GM19043 (cell line): ENCODE measurements around the gene CRIP1.

Source experiments
- ATAC-seq: cut with Tn5 transposase; IDR thresholded peaks from one replicate; pipeline ENCODE4 v1.9.1; 2021; ENCODE audit warnings: low read depth; ENCODE audit not compliant: unreplicated experiment

Gene CRIP1

GRCh38 chr14:105503296-105503640 lies 16.6 kb downstream of the CRIP1 start:
- no peak for ATAC-seq

- ATAC-seq: no peak
These were observed 17.4 kb downstream of the CRIP1 start for GRCh38 chr14:105503935-105504692.

- no peak for ATAC-seq
These were observed 18.4 kb downstream of the CRIP1 start for GRCh38 chr14:105505101-105505500.

DNA sequence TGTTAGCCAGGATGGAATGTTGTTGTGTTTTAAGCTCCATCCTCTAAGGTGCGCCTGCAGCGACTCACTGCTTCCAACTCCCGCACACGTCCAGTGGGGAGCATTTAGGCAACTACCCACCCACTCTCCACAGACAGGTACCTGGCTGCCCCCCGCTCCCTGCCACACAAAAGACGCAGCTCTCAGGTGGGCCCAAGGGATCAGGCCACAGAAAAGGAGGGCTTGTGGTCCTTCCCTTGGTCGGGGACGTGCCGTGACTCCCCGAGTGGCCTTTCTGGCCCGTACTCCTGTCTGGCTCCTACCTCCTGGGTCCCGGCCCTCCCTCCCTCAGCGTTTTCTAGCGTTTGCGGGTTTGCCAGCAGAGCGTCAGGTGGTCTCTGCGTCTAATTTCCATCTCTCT lies 20.6 kb downstream of the CRIP1 start:
- no peak for ATAC-seq

DNA sequence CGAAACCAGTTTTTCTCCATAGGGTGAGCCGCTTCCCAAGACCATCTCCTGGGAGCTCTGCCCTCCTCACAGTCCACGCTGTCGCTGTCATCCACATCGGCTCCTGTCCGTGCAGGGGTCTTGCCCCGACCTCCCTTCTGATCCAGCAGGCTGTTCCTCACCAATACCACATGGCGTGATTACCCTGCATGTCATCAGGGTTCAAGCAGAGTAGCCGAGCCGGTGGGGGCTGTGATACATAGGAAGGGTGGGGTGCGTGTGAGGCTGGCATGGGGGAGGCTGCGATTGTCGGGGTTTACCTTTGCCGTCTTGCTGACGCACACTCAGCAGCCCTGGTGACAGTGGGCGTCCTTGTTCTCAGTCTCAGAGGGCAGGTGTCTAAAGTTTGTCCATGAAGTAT lies 21.4 kb downstream of the CRIP1 start:
- no peak for ATAC-seq

GRCh38 chr14:105508601-105509000 lies 21.9 kb downstream of the CRIP1 start:
- no peak for ATAC-seq

DNA sequence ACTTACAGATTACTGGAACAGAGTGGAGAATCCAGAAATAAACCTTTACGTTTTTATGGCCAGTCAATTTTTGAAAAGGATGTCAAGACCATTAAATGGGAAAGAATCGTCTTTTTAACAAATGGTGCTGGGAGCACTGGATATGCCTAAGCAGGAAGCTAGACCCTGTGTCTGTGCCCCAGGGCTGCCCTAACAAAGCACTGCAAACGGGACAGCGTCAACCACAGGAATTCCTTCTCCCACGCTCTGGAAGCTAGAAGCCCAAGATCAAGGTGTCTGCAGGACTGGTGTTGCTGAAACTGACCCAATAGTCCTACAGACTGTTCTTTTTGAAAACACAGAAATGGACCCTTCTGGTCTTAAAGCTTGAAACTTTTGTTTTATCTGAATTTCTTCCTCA lies 30.4 kb downstream of the CRIP1 start:
- no peak for ATAC-seq

DNA sequence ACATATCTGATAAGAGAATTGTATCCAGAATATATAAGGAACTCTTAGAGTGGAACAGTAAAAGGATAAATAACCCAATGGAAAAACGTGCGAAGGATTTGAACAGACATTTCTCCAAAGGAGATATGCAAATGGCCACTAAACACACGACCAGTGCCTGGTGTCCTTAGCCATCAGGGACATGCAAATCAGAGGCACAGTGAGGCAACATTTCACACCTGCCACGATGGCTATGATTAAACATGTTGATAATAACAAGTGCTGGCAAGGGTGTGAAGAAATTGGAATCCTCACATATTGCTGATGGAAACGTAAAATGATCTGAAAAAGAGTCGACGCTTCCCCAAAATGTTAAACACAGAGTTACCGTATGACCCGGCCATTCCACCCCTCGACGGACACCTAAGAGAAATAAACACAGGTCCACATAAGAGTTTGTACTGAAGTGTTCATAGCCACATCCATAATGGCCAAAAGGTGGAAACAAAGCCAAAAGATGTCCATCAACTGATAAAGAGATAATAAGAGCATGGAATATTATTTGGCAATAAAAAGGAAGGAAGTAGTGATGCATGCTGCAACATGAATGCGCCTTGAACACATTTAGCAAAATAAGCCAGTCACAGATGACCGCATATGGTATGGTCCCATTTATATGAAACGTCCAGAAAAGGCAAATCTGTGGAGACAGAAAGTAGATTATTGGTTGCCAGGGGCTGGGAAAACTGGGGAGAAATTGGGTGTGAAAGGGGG lies 33.4 kb downstream of the CRIP1 start:
- ATAC-seq: no peak

- no peak for ATAC-seq
These were observed 38.6 kb downstream of the CRIP1 start for GRCh38 chr14:105525326-105525725.

- no peak for ATAC-seq
These were observed 39.4 kb downstream of the CRIP1 start, which contains the start of gene TMEM121 for GRCh38 chr14:105525861-105526775. TSS of gene TMEM121 (plus strand) at chr14:105526583. CDS start at chr14:105528835, 2,252 bp downstream.

DNA sequence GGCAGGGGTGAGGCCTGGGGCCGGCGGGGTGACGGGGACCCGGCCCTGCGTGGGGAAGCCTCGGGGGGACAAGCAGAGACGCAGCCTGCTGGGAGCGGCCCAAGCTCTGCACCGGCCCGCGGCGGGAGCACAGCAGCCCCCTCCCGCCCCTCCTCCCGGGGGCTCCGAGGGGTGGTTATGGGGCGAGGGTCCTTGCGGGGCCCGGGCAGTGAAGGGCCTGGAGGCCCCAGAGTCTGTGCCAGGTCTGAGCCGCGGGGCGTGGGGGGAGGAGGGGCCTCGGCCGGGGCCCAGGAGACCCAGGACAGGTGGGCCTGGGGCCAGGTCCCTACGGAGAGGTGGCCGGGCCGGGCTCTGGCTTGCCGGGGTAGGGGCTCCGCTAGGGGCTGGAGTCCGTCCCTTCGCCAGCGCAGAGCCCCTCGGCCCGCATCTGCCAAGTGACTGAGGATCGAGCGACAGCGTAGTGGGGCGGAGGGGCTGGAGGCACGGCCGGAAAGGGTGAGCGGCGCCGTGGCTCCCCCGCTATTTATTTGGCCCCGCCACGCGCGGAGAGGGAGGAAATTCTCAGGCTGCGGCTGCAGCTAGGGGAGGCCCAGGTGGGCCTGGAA lies 40.2 kb downstream of the CRIP1 start:
- no peak for ATAC-seq

DNA sequence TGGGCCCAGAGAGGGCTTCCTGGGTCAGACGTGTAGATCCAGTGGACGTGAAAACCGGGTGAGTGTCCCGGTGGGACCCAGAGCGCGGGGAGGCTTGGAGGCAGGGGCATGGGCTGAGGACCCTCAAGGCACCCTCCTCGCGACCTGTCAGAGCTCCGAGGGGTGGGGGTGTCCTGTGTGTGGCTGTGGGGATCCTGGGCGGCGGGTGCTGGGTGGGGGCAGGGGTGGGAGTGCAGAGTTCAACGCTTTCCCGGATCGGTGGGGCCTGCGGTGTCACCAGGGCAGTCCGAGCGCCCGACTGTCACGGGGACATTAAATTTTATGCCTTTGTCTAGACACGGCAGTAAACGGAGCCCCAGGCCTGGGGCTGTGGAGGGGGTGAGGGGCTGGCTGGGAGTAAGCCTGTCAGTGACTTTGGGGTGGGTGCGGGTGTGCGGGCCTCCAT lies 40.7 kb downstream of the CRIP1 start:
- no peak for ATAC-seq

GRCh38 chr14:105527826-105528585 lies 41.3 kb downstream of the CRIP1 start:
- no peak for ATAC-seq

- no peak for ATAC-seq
These were observed 42.1 kb downstream of the CRIP1 start for GRCh38 chr14:105528586-105529318.

- no peak for ATAC-seq
These were observed 42.6 kb downstream of the CRIP1 start for GRCh38 chr14:105529319-105529568.

GRCh38 chr14:105529569-105530284 lies 43.0 kb downstream of the CRIP1 start:
- no peak for ATAC-seq

- no peak for ATAC-seq
These were observed 43.8 kb downstream of the CRIP1 start for GRCh38 chr14:105530285-105531087.
